B cell (primary cell): ENCODE results near the gene AZIN2. TPM values are rescaled to one million over a fixed set of nuclear protein-coding genes. Genes with fewer than 3 reads are reported as not detected.

Experiments used
- ATAC-seq: fragments of 200-7000 bp; cut with Tn5 transposase; one replicate; pipeline ENCODE4 v1.10.0; 2021; ENCODE audit warnings: low read depth, mild to moderate bottlenecking, moderate number of reproducible peaks, moderate library complexity
- CTCF ChIA-PET: fragments of 350-600 bp; sonication (Branson Sonifier 250); formaldehyde crosslinking; loops from one replicate; lab custom pipeline; 2021; ENCODE audit warnings: antibody characterized with exemption, inconsistent platforms; lab: Charles Lee
- POLR2A ChIA-PET: fragments of 350-600 bp; sonication (Branson Sonifier 250); formaldehyde crosslinking; loops from one replicate; lab custom pipeline; 2021; ENCODE audit warnings: antibody characterized with exemption; lab: Charles Lee
- DNase-seq: peaks from one replicate; pipeline ENCODE4 v3.0.0; 2013
- H2AFZ ChIP-seq: 2 replicates; pipeline ENCODE4 v1.6.1; 2012; ENCODE audit warnings: mild to moderate bottlenecking, low read depth, low read length; ENCODE audit not compliant: insufficient read depth, poor library complexity, severe bottlenecking
- H3K27ac ChIP-seq, 2 donors: 1 replicate in 1 of 2; 2 replicates in 1 of 2; pipeline ENCODE4 v1.5.1; 2012 to 2013; ENCODE audit warnings: low read length in 2 of 2, mild to moderate bottlenecking in 2 of 2, moderate library complexity in 1 of 2
- H3K27me3 ChIP-seq, 4 experiments: fragments of 200-600 bp in 1 of 4; sonication (generic) in 1 of 4; replicated peaks in 1 of 4; 1 replicate in 2 of 4; 2 replicates in 2 of 4; pipeline versions ENCODE4 v1.6.1 to v1.7.0; 2013 to 2016; ENCODE audit warnings: low read length in 3 of 4, mild to moderate bottlenecking in 2 of 4, mixed read lengths in 1 of 4, moderate library complexity in 1 of 4; ENCODE audit not compliant: insufficient read depth in 4 of 4, control insufficient read depth in 3 of 4; ENCODE audit errors: control extremely low read depth in 1 of 4
- H3K36me3 ChIP-seq, 2 experiments: replicated peaks in 1 of 2; 1 replicate in 1 of 2; 2 replicates in 1 of 2; pipeline versions ENCODE4 v1.6.1 to v1.7.1; 2013; ENCODE audit warnings: low read length in 1 of 2; ENCODE audit not compliant: insufficient read depth in 2 of 2, control insufficient read depth in 1 of 2; ENCODE audit errors: control extremely low read depth in 1 of 2, extremely low read depth in 1 of 2
- H3K4me1 ChIP-seq, 2 donors: fragments of 200-600 bp in 1 of 2; sonication (generic) in 1 of 2; 1 replicate in 1 of 2; 2 replicates in 1 of 2; pipeline versions ENCODE4 v1.5.1 to v1.6.1; 2013 to 2017; ENCODE audit warnings: low read length in 2 of 2; ENCODE audit not compliant: control insufficient read depth in 2 of 2, insufficient read depth in 2 of 2
- H3K4me2 ChIP-seq: replicated peaks from 2 replicates; pipeline ENCODE3; 2012; ENCODE audit warnings: mild to moderate bottlenecking, low read depth, low read length; ENCODE audit not compliant: poor library complexity, severe bottlenecking
- H3K4me3 ChIP-seq, 5 experiments: fragments of 200-600 bp in 1 of 5; sonication (generic) in 1 of 5; 1 replicate in 3 of 5; 2 replicates in 2 of 5; pipeline versions ENCODE4 v1.5.1 to v1.7.0; 2011 to 2016; ENCODE audit warnings: low read length in 4 of 5, mild to moderate bottlenecking in 4 of 5, low read depth in 2 of 5, control low read depth in 1 of 5, moderate library complexity in 1 of 5; ENCODE audit not compliant: insufficient read depth in 1 of 5; ENCODE audit errors: control extremely low read depth in 1 of 5, extremely low read depth in 1 of 5
- H3K79me2 ChIP-seq: fragments of 200-600 bp; sonication (generic); one replicate; pipeline ENCODE4 v1.6.0; 2016; ENCODE audit warnings: low read length; ENCODE audit not compliant: control insufficient read depth, insufficient read depth
- H3K9ac ChIP-seq: fragments of 200-600 bp; sonication (generic); 2 replicates; pipeline ENCODE4 v1.6.1; 2017; ENCODE audit warnings: mild to moderate bottlenecking, low read length, moderate library complexity
- H3K9me3 ChIP-seq, 3 donors: one replicate each; pipeline versions ENCODE4 v1.6.1 to v1.7.1; 2013; ENCODE audit warnings: low read length in 2 of 3; ENCODE audit not compliant: control insufficient read depth in 2 of 3, insufficient read depth in 1 of 3; ENCODE audit errors: control extremely low read depth in 1 of 3
- H4K20me1 ChIP-seq: 2 replicates; pipeline ENCODE4 v1.6.0; 2012; ENCODE audit warnings: mild to moderate bottlenecking, low read length; ENCODE audit not compliant: insufficient read depth, control insufficient read depth, poor library complexity, severe bottlenecking
- H3K27ac Mint-ChIP-seq: one replicate; pipeline ENCODE4 v1.8.0; 2021; ENCODE audit warnings: mixed read lengths
- H3K27me3 Mint-ChIP-seq: one replicate; pipeline ENCODE4 v1.8.0; 2021; ENCODE audit warnings: mixed read lengths
- H3K4me1 Mint-ChIP-seq: one replicate; pipeline ENCODE4 v1.8.0; 2021; ENCODE audit warnings: mixed read lengths
- H3K4me3 Mint-ChIP-seq: one replicate; pipeline ENCODE4 v1.8.0; 2021; ENCODE audit warnings: mixed read lengths
- H3K9me3 Mint-ChIP-seq: one replicate; pipeline ENCODE4 v1.8.0; 2022; ENCODE audit warnings: mixed read lengths; ENCODE audit not compliant: insufficient read depth
- EZH2 ChIP-seq: IDR thresholded peaks from 2 replicates; pipeline ENCODE4 v1.6.1; 2012; ENCODE audit warnings: borderline replicate concordance, low read depth, mild to moderate bottlenecking, moderate library complexity, low read length; ENCODE audit not compliant: insufficient read depth, poor library complexity, severe bottlenecking
- WGBS: methylation state at CpG from one replicate; pipeline ENCODE4 v1.1.5; 2013; ENCODE audit warnings: missing lambda C conversion rate; ENCODE audit not compliant: insufficient coverage; 5-methylcytosine and 5-hydroxymethylcytosine counted together
- intact Hi-C: fragments of 100-400 bp; cut with micrococcal nuclease; formaldehyde crosslinking; loops from one replicate; pipeline ENCODE4 v1.10.0; 2022
- polyA plus RNA-seq: library from polyadenylated mRNA; depleted of rRNA; stranded (reverse); fragments of >200 nt; gene quantifications from 2 replicates; pipeline ENCODE4 v1.2.3, GENCODE V29; 2012
- total RNA-seq, 2 donors: library from RNA; stranded (reverse); fragments of 120-200 nt in 1 of 2; gene quantifications; 1 replicate in 1 of 2; 2 replicates in 1 of 2; pipeline versions ENCODE4 v1.2.3 to v1.2.4, GENCODE V29; 2013 to 2022
- TF ChIP-seq, protein P1 (sequence below): fragments of 200-600 bp; IDR thresholded peaks from one replicate; pipeline ENCODE4 v1.8.0; 2022; ENCODE audit warnings: antibody characterized with exemption, mild to moderate bottlenecking

AZIN2 gene
- total and polyA plus RNA-seq, 2 donors (not counting 1 experiment from before 2014, with no cell fraction given) = 0.33 to 5.9 TPM

DNA sequence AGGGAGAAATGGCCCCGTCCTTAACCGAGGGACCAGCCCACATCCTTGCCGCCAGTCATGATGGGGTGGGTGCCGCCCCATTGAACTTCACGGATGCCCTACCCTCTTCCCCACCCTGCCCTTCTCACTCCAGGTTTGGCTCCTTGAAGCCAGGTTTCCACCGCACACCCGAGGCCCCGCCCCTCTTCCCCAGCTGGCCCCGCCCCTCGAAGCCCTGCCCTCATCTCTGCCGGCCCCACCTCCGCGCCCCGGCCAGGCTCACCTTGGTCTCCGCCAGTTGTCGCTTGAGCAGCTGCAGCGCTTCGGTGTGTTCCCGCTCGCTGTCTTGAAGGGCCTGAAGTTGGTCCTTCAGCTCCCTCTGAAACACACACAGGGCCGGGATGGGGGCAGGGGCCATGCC is 84.3 kb downstream of the AZIN2 start:
- Histone ChIP-seq H3K4me2 (no peak overlapping the region), H4K20me1 (no peaks in the 10 kb centered on the region), H3K27ac (no peak overlapping the region), H3K36me3 (peaks cover 0 to 31% of the 10 kb centered on the region in 2 experiments), H3K4me1 (no peaks in the 10 kb centered on the region), H2AFZ (no peak overlapping the region), H3K9ac (no peak overlapping the region), H3K9me3 (peaks cover 0 to 3% (median 0%) of the 10 kb centered on the region in 3 donors), H3K4me3 (no peak overlapping the region), H3K79me2 (no peaks in the 10 kb centered on the region), H3K27me3 (no peaks in the 10 kb centered on the region)
- no peak for ATAC-seq
- no peak for DNase-seq
- TF ChIP-seq, protein P1, sequence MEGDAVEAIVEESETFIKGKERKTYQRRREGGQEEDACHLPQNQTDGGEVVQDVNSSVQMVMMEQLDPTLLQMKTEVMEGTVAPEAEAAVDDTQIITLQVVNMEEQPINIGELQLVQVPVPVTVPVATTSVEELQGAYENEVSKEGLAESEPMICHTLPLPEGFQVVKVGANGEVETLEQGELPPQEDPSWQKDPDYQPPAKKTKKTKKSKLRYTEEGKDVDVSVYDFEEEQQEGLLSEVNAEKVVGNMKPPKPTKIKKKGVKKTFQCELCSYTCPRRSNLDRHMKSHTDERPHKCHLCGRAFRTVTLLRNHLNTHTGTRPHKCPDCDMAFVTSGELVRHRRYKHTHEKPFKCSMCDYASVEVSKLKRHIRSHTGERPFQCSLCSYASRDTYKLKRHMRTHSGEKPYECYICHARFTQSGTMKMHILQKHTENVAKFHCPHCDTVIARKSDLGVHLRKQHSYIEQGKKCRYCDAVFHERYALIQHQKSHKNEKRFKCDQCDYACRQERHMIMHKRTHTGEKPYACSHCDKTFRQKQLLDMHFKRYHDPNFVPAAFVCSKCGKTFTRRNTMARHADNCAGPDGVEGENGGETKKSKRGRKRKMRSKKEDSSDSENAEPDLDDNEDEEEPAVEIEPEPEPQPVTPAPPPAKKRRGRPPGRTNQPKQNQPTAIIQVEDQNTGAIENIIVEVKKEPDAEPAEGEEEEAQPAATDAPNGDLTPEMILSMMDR = no peak
- TF ChIP-seq EZH2 = no peak
- CTCF ChIA-PET = no interaction called here
- 94% methylated on average over 19 of the region's 21 CpGs for WGBS
- H3K4me1 Mint-ChIP-seq = no peaks in the 10 kb centered on the region
- no peak overlapping the region for H3K4me3 Mint-ChIP-seq
- intact Hi-C loops = no loop called here
- POLR2A ChIA-PET = no interaction called here
- no peaks in the 10 kb centered on the region for H3K27me3 Mint-ChIP-seq
- no peak overlapping the region for H3K27ac Mint-ChIP-seq
- no peaks in the 10 kb centered on the region for H3K9me3 Mint-ChIP-seq

DNA sequence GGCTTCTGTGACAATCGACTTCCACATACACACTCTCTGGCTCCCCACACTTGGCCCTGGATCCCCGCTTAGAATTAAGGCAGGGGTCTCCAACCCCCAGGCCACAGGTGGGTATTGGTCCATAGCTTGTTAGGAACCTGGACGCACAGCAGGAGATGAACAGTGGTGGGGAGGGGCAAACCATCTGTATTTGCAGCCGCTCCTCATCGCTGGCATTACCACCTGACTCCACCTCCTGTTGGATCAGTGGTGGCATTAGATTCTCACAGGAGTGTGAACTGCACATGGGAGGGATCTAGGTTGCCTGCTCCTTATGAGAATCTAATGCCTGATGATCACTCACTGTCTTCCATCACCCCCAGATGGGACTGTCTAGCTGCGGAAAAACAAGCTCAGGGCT is 84.9 kb downstream of the AZIN2 start:
- 100% methylated on average over 1 of the region's 6 CpGs for WGBS
- no peaks in the 10 kb centered on the region for H3K79me2 ChIP-seq
- no peaks in the 10 kb centered on the region for H3K4me1 ChIP-seq
- intact Hi-C loops = no loop called here
- no peak overlapping the region for H3K9ac ChIP-seq
- H3K9me3 ChIP-seq = peaks cover 0 to 3% (median 0%) of the 10 kb centered on the region in 3 donors
- H2AFZ ChIP-seq = no peak overlapping the region
- TF ChIP-seq, protein P1 = no peak
- no peak for TF ChIP-seq EZH2
- no peak overlapping the region for H3K27ac Mint-ChIP-seq
- H3K4me3 Mint-ChIP-seq = no peak overlapping the region
- no peaks in the 10 kb centered on the region for H3K4me1 Mint-ChIP-seq
- peaks cover 0 to 35% of the 10 kb centered on the region in 2 experiments for H3K36me3 ChIP-seq
- CTCF ChIA-PET = no interaction called here
- no peak for ATAC-seq
- no peak overlapping the region for H3K4me2 ChIP-seq
- H3K27me3 ChIP-seq = no peaks in the 10 kb centered on the region
- POLR2A ChIA-PET = no interaction called here
- H4K20me1 ChIP-seq = no peaks in the 10 kb centered on the region
- no peak for DNase-seq
- H3K27me3 Mint-ChIP-seq = no peaks in the 10 kb centered on the region
- no peak overlapping the region for H3K4me3 ChIP-seq
- no peak overlapping the region for H3K27ac ChIP-seq
- H3K9me3 Mint-ChIP-seq = no peaks in the 10 kb centered on the region
